Lung (tissue), 12 donors: ENCODE measurements around the gene PRX. TPM values are rescaled to one million over a fixed set of nuclear protein-coding genes. Genes with fewer than 3 reads are reported as not detected.

ENCODE experiments used
- ATAC-seq: fragments of 200-7000 bp; cut with Tn5 transposase; one replicate; pipeline ENCODE4 v1.9.1; 2020; ENCODE audit warnings: moderate number of reproducible peaks; ENCODE audit not compliant: insufficient read depth, low FRiP score
- DNase-seq, 3 donors: peaks; one replicate each; pipeline ENCODE4 v3.0.0-alpha.2; 2013 to 2017
- H3K27ac ChIP-seq, 2 donors: one replicate each; pipeline ENCODE4 v1.5.1; 2013; ENCODE audit warnings: mild to moderate bottlenecking in 2 of 2, moderate library complexity in 2 of 2, control low read depth in 1 of 2, inconsistent platforms in 1 of 2, low read depth in 1 of 2, low read length in 1 of 2
- H3K27me3 ChIP-seq, 3 donors: one replicate each; pipeline ENCODE4 v1.5.1; 2013; ENCODE audit warnings: low read length in 2 of 3; ENCODE audit not compliant: control insufficient read depth in 3 of 3, insufficient read depth in 3 of 3
- H3K36me3 ChIP-seq, 4 donors: one replicate each; pipeline ENCODE4 v1.5.1; 2013; ENCODE audit warnings: low read length in 4 of 4, mild to moderate bottlenecking in 1 of 4, moderate library complexity in 1 of 4; ENCODE audit not compliant: control insufficient read depth in 4 of 4, insufficient read depth in 4 of 4
- H3K4me1 ChIP-seq, 5 donors: one replicate each; pipeline ENCODE4 v1.5.1; 2013; ENCODE audit warnings: low read length in 5 of 5, mild to moderate bottlenecking in 2 of 5, moderate library complexity in 1 of 5; ENCODE audit not compliant: control insufficient read depth in 5 of 5, insufficient read depth in 5 of 5
- H3K4me3 ChIP-seq: one replicate; pipeline ENCODE4 v1.5.1; 2013; ENCODE audit warnings: mild to moderate bottlenecking, control low read depth, moderate library complexity
- H3K9ac ChIP-seq, 2 donors: one replicate each; pipeline ENCODE4 v1.5.1; 2013; ENCODE audit warnings: low read length in 2 of 2, control low read depth in 1 of 2; ENCODE audit not compliant: insufficient read depth in 1 of 2
- H3K9me3 ChIP-seq, 4 donors: one replicate each; pipeline ENCODE4 v1.5.1; 2013; ENCODE audit warnings: low read length in 3 of 4, mild to moderate bottlenecking in 1 of 4, moderate library complexity in 1 of 4; ENCODE audit not compliant: control insufficient read depth in 4 of 4, insufficient read depth in 3 of 4
- CTCF ChIP-seq: IDR thresholded peaks from 2 replicates; pipeline ENCODE4 v1.5.1; 2012; ENCODE audit warnings: mild to moderate bottlenecking; ENCODE audit errors: control extremely low read depth, extremely low read depth
- WGBS, 2 donors: extraction: QIAGEN DNeasy Blood & Tissue Kit; methylation state at CpG; one replicate each; pipeline ENCODE4 v1.1.7; 2013; 5-methylcytosine and 5-hydroxymethylcytosine counted together
- polyA plus RNA-seq, 2 donors: library from polyadenylated mRNA; stranded (reverse); fragments of 200-250 nt; gene quantifications; one replicate each; pipeline ENCODE4 v1.2.1, GENCODE V29; 2013
- total RNA-seq, 2 donors: library from RNA; depleted of rRNA in 1 of 2; stranded (reverse); fragments of >200 nt in 1 of 2; gene quantifications; one replicate each; pipeline ENCODE4 v1.2.1, GENCODE V29; 2014 to 2021
- donor health status: control.
- donor health status: control.
- donor health status: Bipolar disorder and iron deficiency.
- donor health status: healthy.
- donor health status: DM: yes; HTN: yes; CAD: no.

Gene PRX
- total and polyA plus RNA-seq, 4 donors, result 16.9 to 43.8 (median 27.9) TPM

- TF ChIP-seq CTCF, result no peak
- Histone ChIP-seq H3K4me1 (no peaks in the 10 kb centered on the region), H3K27ac (no peak overlapping the region), H3K9ac (no peak overlapping the region), H3K9me3 (no peaks in the 10 kb centered on the region), H3K27me3 (no peaks in the 10 kb centered on the region), H3K36me3 (peaks cover 0 to 41% (median 9%) of the 10 kb centered on the region in 4 donors), H3K4me3 (no peak overlapping the region)
- 89 to 93% methylated on average over 37 of the region's 37 CpGs for WGBS, 2 donors
- ATAC-seq, result no peak
- no peak for DNase-seq
These were observed 32.8 kb downstream of the PRX start for GRCh38 chr19:40380199-40381037.

- no peak for TF ChIP-seq CTCF
- H3K9ac ChIP-seq, result no peak overlapping the region
- 88 to 89% methylated on average over 8 to 11 of the region's 11 CpGs for WGBS, 2 donors
- peaks cover 0 to 42% (median 9%) of the 10 kb centered on the region in 4 donors for H3K36me3 ChIP-seq
- H3K27me3 ChIP-seq, result no peaks in the 10 kb centered on the region
- H3K9me3 ChIP-seq, result no peaks in the 10 kb centered on the region
- DNase-seq (no peak), ATAC-seq (no peak)
- H3K4me3 ChIP-seq, result no peak overlapping the region
- no peak overlapping the region for H3K27ac ChIP-seq
- no peaks in the 10 kb centered on the region for H3K4me1 ChIP-seq
These were observed 33.6 kb downstream of the PRX start for GRCh38 chr19:40379446-40380198.

GRCh38 chr19:40378509-40378908, 34.7 kb downstream of the PRX start:
- ATAC-seq, result no peak
- Histone ChIP-seq H3K9me3 (no peaks in the 10 kb centered on the region), H3K4me3 (no peak overlapping the region), H3K27ac (no peak overlapping the region), H3K4me1 (no peaks in the 10 kb centered on the region), H3K27me3 (no peaks in the 10 kb centered on the region), H3K9ac (no peak overlapping the region), H3K36me3 (peaks cover 0 to 48% (median 15%) of the 10 kb centered on the region in 4 donors)
- 79 to 87% methylated on average over 2 of the region's 2 CpGs for WGBS, 2 donors
- no peak for TF ChIP-seq CTCF
- no peak for DNase-seq
